T-helper 9 cell (primary cell): ENCODE results near the gene GATA1.
"Not testable (repeated sequence)": the region's sequence is repeated elsewhere in the genome, so short reads cannot be mapped to it uniquely, and the experiment has no call there.

Experiments used
- DNase-seq: peaks from one replicate; pipeline ENCODE4 v3.0.0-alpha.2; 2020

GATA1 gene

DNA sequence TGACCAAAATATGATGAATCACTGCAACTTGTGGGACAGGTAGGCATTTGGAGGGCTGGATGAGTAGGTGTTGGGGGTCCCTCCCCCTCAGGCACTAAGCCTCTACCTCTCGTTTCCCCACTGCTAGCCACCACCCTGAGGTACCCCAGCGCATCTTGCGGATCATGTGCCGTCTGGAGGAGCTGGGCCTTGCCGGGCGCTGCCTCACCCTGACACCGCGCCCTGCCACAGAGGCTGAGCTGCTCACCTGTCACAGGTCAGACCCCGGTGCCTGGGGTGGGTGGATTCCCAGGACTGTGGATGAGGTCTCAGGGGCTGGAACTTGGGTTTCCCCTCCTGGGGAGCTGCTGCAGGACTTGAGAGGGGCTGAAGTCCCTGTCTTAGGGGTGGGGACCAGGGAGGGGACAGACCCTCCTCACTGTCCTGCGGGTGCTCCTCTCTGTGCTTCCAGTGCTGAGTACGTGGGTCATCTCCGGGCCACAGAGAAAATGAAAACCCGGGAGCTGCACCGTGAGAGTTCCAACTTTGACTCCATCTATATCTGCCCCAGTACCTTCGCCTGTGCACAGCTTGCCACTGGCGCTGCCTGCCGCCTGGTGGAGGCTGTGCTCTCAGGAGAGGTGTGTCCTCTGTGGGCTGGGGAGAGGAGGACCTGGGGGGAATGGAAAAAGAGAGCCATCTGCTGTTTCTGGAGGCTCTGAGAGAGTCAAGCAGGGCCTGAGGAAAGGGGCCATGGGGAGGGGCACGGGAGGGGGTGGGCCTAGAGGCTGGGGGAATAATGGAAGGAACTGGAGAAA is 29.8 kb downstream of the GATA1 start:
- DNase-seq: no peak

DNA sequence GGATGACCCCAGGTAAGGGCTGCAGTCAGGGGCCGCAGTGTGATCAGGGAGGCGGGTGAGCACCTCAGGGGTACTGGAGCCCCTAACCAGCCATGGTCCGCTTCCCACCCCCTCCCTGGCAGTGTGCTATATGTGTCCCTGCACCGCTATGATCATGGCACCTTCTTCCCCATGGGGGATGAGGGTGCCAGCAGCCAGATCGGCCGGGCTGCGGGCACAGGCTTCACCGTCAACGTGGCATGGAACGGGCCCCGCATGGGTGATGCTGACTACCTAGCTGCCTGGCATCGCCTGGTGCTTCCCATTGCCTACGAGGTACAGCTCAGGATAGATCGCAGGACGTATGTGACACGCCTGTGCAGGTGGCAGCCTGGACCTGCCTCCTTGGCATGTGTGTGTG is 31.7 kb downstream of the GATA1 start:
- no peak for DNase-seq

DNA sequence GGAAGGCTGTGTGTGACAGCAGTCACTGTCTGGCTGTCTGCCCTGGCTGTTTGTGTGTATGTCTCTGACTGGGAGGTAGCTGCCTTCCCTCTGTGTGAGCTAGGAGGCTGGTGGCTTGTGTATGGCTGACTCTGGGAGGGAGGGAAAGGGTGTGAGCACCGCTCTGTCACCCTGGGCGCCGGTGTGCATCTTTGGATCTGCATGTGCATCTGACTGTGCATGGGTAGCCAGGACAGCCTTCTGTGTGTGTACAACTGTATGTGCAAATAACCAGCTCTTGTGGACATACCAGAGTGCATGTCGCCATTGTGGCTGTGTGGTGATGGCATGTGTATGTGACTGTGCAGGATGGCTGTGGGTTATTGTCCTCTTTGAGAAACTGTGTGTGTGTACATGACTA is 32.5 kb downstream of the GATA1 start:
- DNase-seq: no peak

DNA sequence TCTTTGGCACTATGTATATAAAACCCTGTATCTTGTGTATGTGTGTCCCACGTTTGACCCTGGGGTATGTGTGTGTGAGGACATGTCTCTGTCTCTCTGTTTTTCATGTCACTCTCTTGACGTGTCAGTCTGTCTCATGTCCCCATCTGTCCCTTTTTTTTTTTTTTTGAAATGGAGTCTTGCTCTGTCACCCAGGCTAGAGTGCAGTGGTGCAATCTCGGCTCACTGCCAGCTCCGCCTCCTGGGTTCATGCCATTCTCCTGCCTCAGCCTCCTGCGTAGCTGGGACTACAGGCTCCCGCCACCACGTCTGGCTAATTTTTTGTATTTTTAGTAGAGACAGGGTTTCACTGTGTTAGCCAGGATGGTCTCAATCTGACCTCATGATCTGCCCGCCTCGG is 33.0 kb downstream of the GATA1 start:
- DNase-seq: not testable (repeated sequence)

DNA sequence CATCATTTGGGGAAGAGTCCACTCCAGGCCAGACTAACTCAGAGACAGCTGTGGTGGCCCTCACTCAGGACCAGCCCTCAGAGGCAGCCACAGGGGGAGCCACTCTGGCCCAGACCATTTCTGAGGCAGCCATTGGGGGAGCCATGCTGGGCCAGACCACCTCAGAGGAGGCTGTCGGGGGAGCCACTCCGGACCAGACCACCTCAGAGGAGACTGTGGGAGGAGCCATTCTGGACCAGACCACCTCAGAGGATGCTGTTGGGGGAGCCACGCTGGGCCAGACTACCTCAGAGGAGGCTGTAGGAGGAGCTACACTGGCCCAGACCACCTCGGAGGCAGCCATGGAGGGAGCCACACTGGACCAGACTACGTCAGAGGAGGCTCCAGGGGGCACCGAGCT is 36.7 kb downstream of the GATA1 start:
- no peak for DNase-seq

DNA sequence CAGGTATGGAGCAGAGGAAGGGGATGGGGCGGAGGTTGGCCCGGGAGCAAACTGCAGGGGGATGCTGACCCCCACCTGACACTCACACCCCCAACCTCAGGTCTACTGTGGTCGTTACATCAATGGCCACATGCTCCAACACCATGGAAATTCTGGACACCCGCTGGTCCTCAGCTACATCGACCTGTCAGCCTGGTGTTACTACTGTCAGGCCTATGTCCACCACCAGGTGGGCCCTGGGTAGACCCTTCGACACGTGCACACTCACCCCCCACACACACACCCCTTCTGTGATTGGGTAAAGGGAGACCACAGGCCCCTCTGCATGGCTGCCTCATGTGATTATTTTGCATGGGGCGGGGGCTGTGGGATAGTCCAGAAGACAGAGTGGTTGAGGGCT is 37.7 kb downstream of the GATA1 start:
- no peak for DNase-seq

DNA sequence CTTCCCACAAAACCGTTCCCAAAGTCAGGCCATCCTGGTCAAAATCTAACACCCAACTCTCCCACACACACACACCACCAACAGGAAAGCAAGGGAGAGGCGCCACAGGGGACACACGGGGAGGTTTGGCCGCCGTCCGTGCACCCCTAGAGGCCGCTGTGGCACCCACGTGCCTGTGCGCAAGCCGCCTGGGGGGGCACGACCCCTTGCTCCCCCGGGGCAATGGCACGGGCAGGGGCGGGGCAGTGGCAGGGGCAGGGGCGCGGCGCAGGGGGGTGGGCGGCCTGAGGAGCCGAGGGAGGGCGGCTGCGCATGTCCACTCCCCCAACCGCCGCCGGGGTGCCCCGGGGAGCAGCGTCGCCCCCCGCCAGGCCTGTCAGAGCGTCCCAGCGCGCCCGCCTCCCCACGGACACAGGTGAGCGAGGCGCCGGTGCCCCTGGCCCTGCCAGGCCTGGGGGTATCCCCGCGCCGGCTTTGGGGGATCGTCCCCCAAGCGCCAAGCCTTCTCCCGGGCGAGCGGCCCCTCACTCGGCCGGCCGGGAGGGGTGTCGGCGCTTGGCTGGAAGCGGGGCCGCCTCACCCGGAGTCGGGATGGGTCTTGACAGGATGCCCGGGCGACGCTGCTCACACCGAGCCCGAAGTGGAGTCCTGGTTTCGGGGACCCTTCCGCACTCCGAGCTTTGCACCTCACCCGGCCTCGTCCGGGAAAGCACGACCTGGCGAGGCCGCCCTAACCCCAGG is 39.9 kb downstream of the GATA1 start, which contains the start of gene ERAS:
Gene ERAS, plus strand, starts transcription at position 379 of the 741 bp plus-strand sequence. CDS start 2,611 bp downstream, outside the sequence.
- no peak for DNase-seq

DNA sequence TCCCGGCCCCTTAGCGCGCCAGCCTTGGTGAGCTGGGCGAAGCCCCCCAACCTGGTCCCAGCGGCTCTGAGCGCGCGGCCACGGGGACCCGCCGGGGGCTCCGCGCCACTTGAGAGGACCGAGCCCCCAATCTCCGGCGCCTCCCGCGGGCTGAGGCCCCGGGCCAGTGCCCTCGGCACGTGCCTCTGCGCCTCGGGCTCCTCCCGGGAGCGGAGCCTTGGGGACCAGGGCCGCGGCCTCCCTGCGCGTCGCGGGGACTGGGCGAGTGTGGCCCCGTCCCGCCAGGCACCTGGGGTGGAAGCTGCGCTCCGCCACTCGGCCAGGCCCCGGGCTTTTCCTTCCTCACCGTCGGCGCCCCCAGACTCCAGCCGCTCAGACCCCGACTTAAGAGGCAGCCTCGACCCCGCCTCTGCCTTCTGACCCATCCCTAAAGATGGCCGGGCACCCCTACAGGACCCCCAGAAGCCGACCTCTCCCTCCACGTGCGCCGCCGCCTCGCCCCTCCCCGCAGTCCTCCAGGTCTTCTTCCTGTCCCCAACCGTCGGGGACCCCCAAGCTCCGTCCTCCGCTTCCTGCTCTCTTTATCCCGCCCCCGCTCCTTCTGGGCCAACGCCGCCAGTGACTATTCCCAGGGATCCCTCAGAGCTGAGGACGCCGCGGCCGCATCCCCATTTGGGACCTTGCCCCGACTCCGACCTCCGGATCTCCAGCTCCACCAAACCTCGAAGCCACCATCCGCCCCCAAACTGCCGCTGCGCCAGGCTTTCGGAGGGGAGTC is 40.7 kb downstream of the GATA1 start:
- no peak for DNase-seq

DNA sequence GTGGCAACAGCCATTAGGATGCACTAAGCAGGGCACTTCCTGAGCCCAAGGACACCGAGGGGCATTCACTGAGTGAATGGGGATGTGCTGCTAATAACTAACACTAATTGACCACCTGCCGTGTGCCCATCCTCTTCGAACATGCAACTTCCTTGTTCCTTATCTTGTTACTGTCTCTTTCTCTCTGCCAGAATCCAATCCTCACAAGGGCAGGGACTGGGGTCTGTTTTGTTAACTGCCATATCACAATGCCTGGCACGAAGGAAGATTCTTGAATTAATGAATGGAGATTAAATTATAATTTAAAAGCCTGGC is 41.2 kb downstream of the GATA1 start:
- no peak for DNase-seq

DNA sequence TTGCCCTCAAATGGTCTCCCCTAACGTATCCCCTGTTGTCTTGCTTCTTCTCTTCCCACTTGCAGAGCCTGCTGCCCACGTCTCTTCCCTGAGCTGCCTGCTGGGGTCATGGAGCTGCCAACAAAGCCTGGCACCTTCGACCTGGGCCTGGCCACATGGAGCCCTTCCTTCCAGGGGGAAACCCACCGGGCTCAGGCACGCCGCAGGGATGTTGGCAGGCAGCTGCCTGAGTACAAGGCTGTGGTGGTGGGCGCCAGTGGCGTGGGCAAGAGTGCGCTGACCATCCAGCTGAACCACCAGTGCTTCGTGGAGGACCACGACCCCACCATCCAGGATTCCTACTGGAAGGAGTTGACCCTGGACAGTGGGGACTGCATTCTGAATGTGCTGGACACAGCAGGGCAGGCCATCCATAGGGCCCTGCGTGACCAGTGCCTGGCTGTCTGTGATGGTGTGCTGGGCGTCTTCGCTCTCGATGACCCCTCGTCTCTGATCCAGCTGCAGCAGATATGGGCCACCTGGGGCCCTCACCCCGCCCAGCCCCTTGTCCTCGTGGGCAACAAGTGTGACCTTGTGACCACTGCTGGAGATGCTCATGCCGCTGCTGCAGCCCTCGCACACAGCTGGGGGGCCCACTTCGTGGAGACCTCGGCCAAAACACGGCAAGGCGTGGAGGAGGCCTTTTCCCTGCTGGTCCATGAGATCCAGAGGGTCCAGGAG is 42.8 kb downstream of the GATA1 start:
- DNase-seq: no peak

DNA sequence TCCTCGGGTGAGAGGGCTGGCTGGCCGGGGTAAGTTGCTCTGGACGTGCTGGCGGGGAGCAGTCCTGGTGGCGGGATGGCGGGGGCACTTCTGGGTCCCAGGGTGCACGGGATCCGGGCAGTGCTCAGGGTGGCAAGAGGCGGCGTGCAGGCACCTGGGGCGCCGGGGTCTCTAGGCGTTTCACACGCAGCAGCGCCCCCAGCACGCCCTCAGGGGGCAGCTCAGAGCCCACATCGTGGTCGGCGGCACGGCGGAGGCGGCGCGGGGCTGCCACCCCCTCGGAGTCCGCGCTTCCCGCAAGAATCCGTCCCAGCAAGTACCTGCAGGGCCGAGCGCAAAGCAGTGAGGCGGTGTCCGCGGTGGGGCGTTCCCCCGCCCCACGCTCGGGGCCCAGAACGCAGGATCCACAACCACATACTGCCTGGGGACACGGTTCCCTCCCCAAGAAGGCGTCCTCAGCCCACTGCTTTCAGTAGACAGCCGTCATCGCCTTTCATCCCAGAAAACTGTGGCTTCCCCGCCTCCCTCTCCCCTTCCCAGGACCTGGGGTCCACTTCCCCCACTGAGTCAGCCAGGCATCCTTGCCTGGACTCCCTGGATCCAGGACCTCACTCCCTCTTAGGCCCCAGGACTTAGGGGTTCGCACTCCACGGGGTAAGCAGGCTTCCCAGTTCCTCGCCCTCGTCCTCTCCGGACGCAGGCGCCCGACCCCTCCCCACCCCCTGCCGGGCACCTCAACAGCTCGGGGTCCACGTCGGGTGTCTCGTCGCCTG is 44.9 kb downstream of the GATA1 start:
- no peak for DNase-seq

DNA sequence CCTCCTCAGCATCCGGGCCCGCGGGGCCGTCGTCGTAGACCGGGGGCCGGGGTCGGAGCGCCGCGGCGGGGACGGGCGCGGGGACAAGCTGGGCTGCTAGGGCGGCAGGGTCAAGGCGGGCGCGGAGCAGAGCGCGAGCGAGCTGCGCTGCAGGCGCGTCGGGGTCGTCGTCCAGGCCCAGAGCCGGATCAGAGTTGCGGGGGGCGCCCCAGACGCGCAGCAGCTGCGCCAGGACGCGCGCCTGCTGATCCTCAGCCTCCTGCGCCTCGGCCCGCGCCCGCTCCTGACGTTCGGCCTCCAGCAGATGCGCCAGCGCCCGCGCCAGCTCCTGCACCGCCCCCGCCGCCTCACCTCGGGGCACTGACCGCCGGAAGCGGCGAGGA is 45.5 kb downstream of the GATA1 start:
- no peak for DNase-seq

DNA sequence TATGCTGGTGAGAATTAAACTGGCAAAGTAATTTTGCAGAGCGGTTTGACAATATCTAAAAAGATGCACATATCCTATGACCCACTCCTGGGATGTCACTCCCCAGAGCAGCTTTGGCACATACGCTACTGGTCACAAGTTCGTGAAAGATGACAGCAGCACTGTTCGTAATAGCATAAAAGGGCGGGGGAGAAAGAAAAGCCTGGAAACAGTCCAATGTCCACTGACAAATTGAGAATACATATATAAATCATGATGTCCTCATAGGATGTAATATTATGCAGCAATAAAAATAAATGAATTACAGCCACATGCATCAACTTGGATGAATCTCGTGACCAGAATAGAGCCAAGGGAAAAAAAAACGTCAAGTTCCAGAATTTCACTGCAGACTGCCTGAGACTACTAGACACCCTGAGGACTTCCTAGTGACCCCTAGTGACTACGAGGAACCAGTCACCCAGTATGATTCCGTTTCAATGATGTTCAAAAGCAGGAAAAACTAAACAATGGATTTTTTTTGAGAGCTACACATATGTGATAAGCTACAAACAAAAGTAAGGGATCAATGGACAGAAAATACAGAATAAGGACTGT is 47.2 kb downstream of the GATA1 start:
- DNase-seq: no peak

DNA sequence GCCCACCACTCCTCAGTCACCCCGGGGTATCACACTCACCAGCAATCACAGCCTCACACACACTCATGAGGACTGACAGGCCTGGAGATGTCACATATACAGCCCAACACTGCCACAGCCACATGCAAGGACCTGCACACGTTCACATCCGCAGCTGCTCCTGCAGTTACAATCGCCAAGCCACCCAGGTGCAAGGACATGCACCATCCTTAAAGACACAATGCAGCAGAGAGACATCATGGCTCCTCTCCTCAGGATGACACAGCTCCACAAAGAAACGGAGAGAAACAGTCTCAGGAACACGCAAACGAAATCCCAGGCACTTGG is 48.0 kb downstream of the GATA1 start:
- no peak for DNase-seq

DNA sequence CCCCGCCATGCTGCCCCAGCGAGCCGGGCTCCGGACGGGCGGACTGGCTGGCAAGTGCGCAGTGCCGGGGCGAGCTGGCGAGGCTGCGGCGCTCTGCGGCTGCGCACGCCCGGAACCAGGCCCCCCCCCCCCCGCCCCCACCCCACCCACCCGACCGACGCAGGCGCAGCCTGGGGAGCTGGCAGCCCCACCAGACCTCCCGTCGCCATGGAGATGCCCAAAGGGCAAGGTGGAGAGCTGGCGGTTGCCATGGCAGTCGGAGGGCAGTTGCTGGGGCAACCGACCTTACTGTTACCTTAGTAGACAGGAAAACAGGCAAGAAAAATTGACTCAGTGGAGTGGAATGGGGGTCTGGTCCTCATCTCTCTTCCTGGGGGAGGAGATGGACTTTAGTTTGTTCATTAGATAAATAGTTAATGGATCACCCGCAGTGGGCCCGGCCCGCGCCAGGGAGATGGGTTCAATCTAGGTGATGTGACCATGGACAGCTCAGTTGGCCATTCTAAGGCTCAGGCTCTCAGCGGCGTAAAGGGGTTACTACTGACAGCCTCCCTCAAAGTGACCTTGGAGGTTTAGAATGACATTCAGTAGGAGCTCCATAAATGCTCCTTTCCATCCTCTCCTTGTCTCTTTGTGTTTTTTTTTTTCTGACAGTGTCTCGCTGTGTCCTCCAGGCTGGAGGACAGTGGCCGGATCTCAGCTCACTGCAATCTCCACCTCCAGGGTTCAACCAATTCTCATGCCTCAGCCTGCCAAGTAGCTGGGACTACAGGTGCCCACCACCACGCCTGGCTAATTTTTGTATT is 49.3 kb downstream of the GATA1 start, which contains the start of gene PCSK1N:
Gene PCSK1N, minus strand, starts transcription at position 87 of the 806 bp plus-strand sequence. Its CDS starts 78 bp downstream, at position 9.
- peak; percentile 10 for DNase-seq

DNA sequence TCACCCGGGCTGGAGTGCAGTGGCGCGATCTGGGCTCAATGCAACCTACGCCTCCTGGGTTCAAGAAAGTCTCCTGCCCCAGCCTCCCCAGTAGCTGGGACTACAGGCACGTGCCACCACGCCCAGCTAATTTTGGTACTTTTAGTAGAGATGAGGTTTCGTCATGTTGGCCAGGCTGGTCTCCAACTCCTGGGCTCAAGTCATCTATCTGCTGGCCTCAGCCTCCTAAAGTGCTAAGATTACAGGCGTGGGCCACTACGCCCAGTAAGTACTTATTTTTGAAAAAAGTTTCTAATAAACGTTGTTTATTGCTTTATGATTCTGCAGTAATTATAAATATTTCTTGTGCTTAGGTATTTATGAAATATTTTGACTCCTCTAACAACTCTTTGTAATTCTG is 53.3 kb downstream of the GATA1 start:
- DNase-seq: no peak
